GM19035 (cell line): ENCODE results near the gene PRODH2.
"Not testable (repeated sequence)": the region's sequence is repeated elsewhere in the genome, so short reads cannot be mapped to it uniquely, and the experiment has no call there.

ENCODE experiments used
- ATAC-seq: cut with Tn5 transposase; IDR thresholded peaks from one replicate; pipeline ENCODE4 v1.9.1; 2021; ENCODE audit not compliant: unreplicated experiment

PRODH2 gene

GRCh38 chr19:35796645-35797542 is 15.8 kb downstream of the PRODH2 start:
- no peak for ATAC-seq

GRCh38 chr19:35795564-35795963 is 17.1 kb downstream of the PRODH2 start:
- not testable (repeated sequence) for ATAC-seq

- ATAC-seq: no peak
Observed at GRCh38 chr19:35793381-35794165, 19.1 kb downstream of the PRODH2 start.

GRCh38 chr19:35792888-35793287 is 19.8 kb downstream of the PRODH2 start:
- ATAC-seq: no peak

GRCh38 chr19:35792312-35792711 is 20.3 kb downstream of the PRODH2 start:
- no peak for ATAC-seq

- no peak for ATAC-seq
Observed at GRCh38 chr19:35791814-35792279, 20.8 kb downstream of the PRODH2 start.

GRCh38 chr19:35790981-35791813 is 21.4 kb downstream of the PRODH2 start:
- no peak for ATAC-seq

- no peak for ATAC-seq
Observed at GRCh38 chr19:35789978-35790944, 22.4 kb downstream of the PRODH2 start.

GRCh38 chr19:35789195-35789977 is 23.3 kb downstream of the PRODH2 start:
- ATAC-seq: no peak

- no peak for ATAC-seq
Observed at GRCh38 chr19:35788205-35788960, 24.3 kb downstream of the PRODH2 start.

GRCh38 chr19:35787227-35787799 is 25.3 kb downstream of the PRODH2 start:
- ATAC-seq: no peak

- no peak for ATAC-seq
Observed at GRCh38 chr19:35786299-35787160, 26.1 kb downstream of the PRODH2 start.

GRCh38 chr19:35785339-35785627 is 27.4 kb downstream of the PRODH2 start:
- no peak for ATAC-seq

- no peak for ATAC-seq
Observed at GRCh38 chr19:35784503-35785338, 27.9 kb downstream of the PRODH2 start.

- ATAC-seq: no peak
Observed at GRCh38 chr19:35783469-35784434, 28.9 kb downstream of the PRODH2 start.
